T-cell (primary cell): ENCODE data around the gene MYRIP. TPM values are rescaled to one million over a fixed set of nuclear protein-coding genes. Genes with fewer than 3 reads are reported as not detected.
"Not testable (repeated sequence)": the region's sequence is repeated elsewhere in the genome, so short reads cannot be mapped to it uniquely, and the experiment has no call there.

Experiments
- ATAC-seq, 4 experiments: fragments of 200-7000 bp in 3 of 4; fragments of 150-1000 bp in 1 of 4; cut with Tn5 transposase; replicated peaks in 1 of 4; 1 replicate in 3 of 4; 2 replicates in 1 of 4; pipeline ENCODE4 v1.10.0; 2021; ENCODE audit warnings: moderate library complexity in 3 of 4, mild to moderate bottlenecking in 2 of 4, moderate number of reproducible peaks in 1 of 4
- CTCF ChIA-PET, 2 donors: fragments of 300-600 bp; sonication (Branson Sonifier 250); formaldehyde crosslinking; loops; one replicate each; lab custom pipeline; 2022; ENCODE audit warnings: antibody characterized with exemption in 2 of 2; lab: Charles Lee
- POLR2A ChIA-PET, 2 donors: fragments of 300-600 bp; sonication (Branson Sonifier 250); formaldehyde crosslinking; loops; one replicate each; lab custom pipeline; 2022; ENCODE audit warnings: antibody characterized with exemption in 2 of 2; lab: Charles Lee
- DNase-seq, 35 experiments: peaks; one replicate each; pipeline versions ENCODE4 v3.0.0 to v3.0.0-alpha.2; 2013 to 2023
- H3K27ac ChIP-seq: one replicate; pipeline ENCODE4 v1.5.1; 2013; ENCODE audit warnings: low read length
- H3K27me3 ChIP-seq, 2 experiments: replicated peaks in 1 of 2; 1 replicate in 1 of 2; 2 replicates in 1 of 2; pipeline versions ENCODE4 v1.6.1 to v1.7.0; 2013; ENCODE audit warnings: low read length in 1 of 2, mixed read lengths in 1 of 2; ENCODE audit not compliant: control insufficient read depth in 2 of 2, insufficient read depth in 2 of 2; ENCODE audit errors: extremely low read depth in 1 of 2
- H3K36me3 ChIP-seq, 2 donors: 1 replicate in 1 of 2; 2 replicates in 1 of 2; pipeline versions ENCODE4 v1.6.1 to v1.7.0; 2013; ENCODE audit warnings: low read length in 1 of 2; ENCODE audit not compliant: control insufficient read depth in 2 of 2, insufficient read depth in 1 of 2; ENCODE audit errors: extremely low read depth in 1 of 2
- H3K4me1 ChIP-seq, 2 experiments: 1 replicate in 1 of 2; 2 replicates in 1 of 2; pipeline versions ENCODE4 v1.6.1 to v1.7.0; 2013; ENCODE audit warnings: low read length in 2 of 2, mixed read lengths in 1 of 2; ENCODE audit not compliant: insufficient read depth in 2 of 2, control insufficient read depth in 1 of 2; ENCODE audit errors: extremely low read depth in 1 of 2
- H3K4me3 ChIP-seq, 2 donors: 1 replicate in 1 of 2; 2 replicates in 1 of 2; pipeline versions ENCODE4 v1.5.1 to v1.7.0; 2013; ENCODE audit warnings: mild to moderate bottlenecking in 2 of 2, low read length in 1 of 2, moderate library complexity in 1 of 2; ENCODE audit not compliant: control insufficient read depth in 1 of 2; ENCODE audit errors: extremely low read depth in 1 of 2
- H3K9me3 ChIP-seq: 2 replicates; pipeline ENCODE4 v1.7.0; 2013
- H3K27ac Mint-ChIP-seq, 2 donors: one replicate each; pipeline ENCODE4 v1.8.0; 2020 to 2021; ENCODE audit warnings: mild to moderate bottlenecking in 2 of 2, mixed read lengths in 2 of 2
- H3K27me3 Mint-ChIP-seq, 2 donors: one replicate each; pipeline ENCODE4 v1.8.0; 2021 to 2022; ENCODE audit warnings: mixed read lengths in 2 of 2
- H3K36me3 Mint-ChIP-seq: one replicate; pipeline ENCODE4 v1.8.0; 2021; ENCODE audit warnings: mixed read lengths
- H3K4me1 Mint-ChIP-seq, 3 donors: one replicate each; pipeline ENCODE4 v1.8.0; 2020 to 2022; ENCODE audit warnings: mixed read lengths in 3 of 3, mild to moderate bottlenecking in 1 of 3
- H3K4me3 Mint-ChIP-seq, 3 donors: one replicate each; pipeline ENCODE4 v1.8.0; 2020 to 2022; ENCODE audit warnings: mild to moderate bottlenecking in 3 of 3, mixed read lengths in 3 of 3, moderate library complexity in 3 of 3
- H3K9me3 Mint-ChIP-seq, 3 donors: one replicate each; pipeline ENCODE4 v1.8.0; 2020 to 2022; ENCODE audit warnings: mixed read lengths in 3 of 3
- WGBS: methylation state at CpG from one replicate; pipeline ENCODE4 v1.1.5; 2013; ENCODE audit warnings: missing lambda C conversion rate; ENCODE audit not compliant: insufficient coverage; 5-methylcytosine and 5-hydroxymethylcytosine counted together
- total RNA-seq, 35 experiments: library from RNA in 6 of 35; stranded (reverse) in 6 of 35; fragments of 120-200 nt in 1 of 35; gene quantifications; one replicate each; pipeline versions ENCODE4 v1.2.1 to v1.2.4 and lab custom pipeline; 2013 to 2026

The MYRIP gene
- total RNA-seq, 5 donors from 2014 or later (not counting 1 experiment from before 2014, with no cell fraction given) = not detected

- Mint-ChIP-seq H3K9me3 (peaks cover 4 to 8% (median 6%) of the 10 kb centered on the region in 3 donors), H3K27me3 (peaks cover 12 to 24% of the 10 kb centered on the region in 2 donors), H3K4me3 (no peak overlapping the region), H3K36me3 (no peaks in the 10 kb centered on the region), H3K27ac (no peak overlapping the region), H3K4me1 (no peaks in the 10 kb centered on the region)
- Histone ChIP-seq H3K4me1 (no peaks in the 10 kb centered on the region), H3K9me3 (no peaks in the 10 kb centered on the region), H3K27me3 (peaks cover 0 to 2% of the 10 kb centered on the region in 2 experiments), H3K27ac (no peak overlapping the region), H3K4me3 (no peak overlapping the region), H3K36me3 (no peaks in the 10 kb centered on the region)
- DNase-seq (no peak), ATAC-seq (no peak)
- CTCF ChIA-PET = no interaction called here
- POLR2A ChIA-PET = no interaction called here
These were observed 273.7 kb downstream of the MYRIP start for GRCh38 chr3:40083066-40083465.

GRCh38 chr3:40084424-40084823, 275.0 kb downstream of the MYRIP start:
- H3K36me3 Mint-ChIP-seq, H3K9me3 ChIP-seq, H3K4me1 ChIP-seq, POLR2A ChIA-PET, H3K27ac ChIP-seq, DNase-seq, CTCF ChIA-PET, H3K4me3 Mint-ChIP-seq, H3K27ac Mint-ChIP-seq, ATAC-seq, H3K9me3 Mint-ChIP-seq, H3K4me3 ChIP-seq, H3K4me1 Mint-ChIP-seq, H3K36me3 ChIP-seq, H3K27me3 ChIP-seq: not testable (repeated sequence)
- H3K27me3 Mint-ChIP-seq = peaks cover 12 to 30% of the 10 kb centered on the region in 2 donors
- WGBS = no CpG with 5 or more reads among the region's 12 CpGs

GRCh38 chr3:40086890-40087883, 277.8 kb downstream of the MYRIP start:
- ChIA-PET CTCF (no interaction called here), POLR2A (no interaction called here)
- Mint-ChIP-seq H3K36me3 (no peaks in the 10 kb centered on the region), H3K27ac (no peak overlapping the region), H3K9me3 (peaks cover 0 to 2% (median 0%) of the 10 kb centered on the region in 3 donors), H3K4me3 (no peak overlapping the region), H3K4me1 (no peaks in the 10 kb centered on the region), H3K27me3 (peaks cover 10 to 24% of the 10 kb centered on the region in 2 donors)
- Histone ChIP-seq H3K9me3 (no peaks in the 10 kb centered on the region), H3K27me3 (peaks cover 0 to 7% of the 10 kb centered on the region in 2 experiments), H3K4me1 (no peaks in the 10 kb centered on the region), H3K4me3 (no peak overlapping the region), H3K27ac (no peak overlapping the region), H3K36me3 (no peaks in the 10 kb centered on the region)
- DNase-seq (no peak), ATAC-seq (no peak)
- 71% methylated on average over 6 of the region's 7 CpGs for WGBS

- H3K27ac ChIP-seq = no peak overlapping the region
- 100% methylated on average over 3 of the region's 3 CpGs for WGBS
- no peaks in the 10 kb centered on the region for H3K9me3 Mint-ChIP-seq
- ATAC-seq (no peak), DNase-seq (no peak)
- ChIA-PET POLR2A (interaction anchor here in 1 of 2 donors (0.6 kb wide), 1 partner anchor 9 kb away, joined by 5 read pairs; no protein-coding TSS in a partner anchor), CTCF (no interaction called here)
- H3K4me1 Mint-ChIP-seq = no peaks in the 10 kb centered on the region
- no peak overlapping the region for H3K27ac Mint-ChIP-seq
- peaks cover 0 to 7% of the 10 kb centered on the region in 2 experiments for H3K27me3 ChIP-seq
- H3K4me1 ChIP-seq = no peaks in the 10 kb centered on the region
- H3K36me3 Mint-ChIP-seq = no peaks in the 10 kb centered on the region
- no peak overlapping the region for H3K4me3 ChIP-seq
- H3K4me3 Mint-ChIP-seq = no peak overlapping the region
- H3K9me3 ChIP-seq = no peaks in the 10 kb centered on the region
- no peaks in the 10 kb centered on the region for H3K36me3 ChIP-seq
- H3K27me3 Mint-ChIP-seq = peaks cover 3 to 13% of the 10 kb centered on the region in 2 donors
These were observed 279.2 kb downstream of the MYRIP start for GRCh38 chr3:40088527-40089170.

- 95% methylated on average over 3 of the region's 6 CpGs for WGBS
- DNase-seq = no peak
- Histone ChIP-seq H3K4me3 (no peak overlapping the region), H3K36me3 (no peaks in the 10 kb centered on the region), H3K27ac (no peak overlapping the region), H3K27me3 (peaks cover 0 to 2% of the 10 kb centered on the region in 2 experiments), H3K4me1 (no peaks in the 10 kb centered on the region), H3K9me3 (no peaks in the 10 kb centered on the region)
- no peak for ATAC-seq
- H3K4me1 Mint-ChIP-seq = no peaks in the 10 kb centered on the region
- no peak overlapping the region for H3K4me3 Mint-ChIP-seq
- peaks cover 3 to 8% (median 6%) of the 10 kb centered on the region in 3 donors for H3K9me3 Mint-ChIP-seq
- CTCF ChIA-PET = no interaction called here
- H3K27me3 Mint-ChIP-seq = peaks cover 8 to 28% of the 10 kb centered on the region in 2 donors
- no peak overlapping the region for H3K27ac Mint-ChIP-seq
- POLR2A ChIA-PET = no interaction called here
- no peaks in the 10 kb centered on the region for H3K36me3 Mint-ChIP-seq
These were observed 287.3 kb downstream of the MYRIP start for GRCh38 chr3:40096661-40097111.
